GM18507 (cell line): ENCODE results near the gene TP53I11.
A peak's percentile ranks its signal among the peaks of the same experiment; 100 is the strongest.

Experiments
- DNase-seq: peaks from one replicate; pipeline ENCODE4 v3.0.0; 2011; ENCODE audit warnings: low read depth; ENCODE audit not compliant: insufficient read length; ENCODE audit errors: extremely low spot score
- FAIRE-seq: peaks from 2 replicates; lab custom pipeline; 2011; peaks lifted over from hg19 to GRCh38; lab: Jason Lieb, UNC

TP53I11 gene, protein sequence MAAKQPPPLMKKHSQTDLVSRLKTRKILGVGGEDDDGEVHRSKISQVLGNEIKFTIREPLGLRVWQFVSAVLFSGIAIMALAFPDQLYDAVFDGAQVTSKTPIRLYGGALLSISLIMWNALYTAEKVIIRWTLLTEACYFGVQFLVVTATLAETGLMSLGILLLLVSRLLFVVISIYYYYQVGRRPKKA

DNA sequence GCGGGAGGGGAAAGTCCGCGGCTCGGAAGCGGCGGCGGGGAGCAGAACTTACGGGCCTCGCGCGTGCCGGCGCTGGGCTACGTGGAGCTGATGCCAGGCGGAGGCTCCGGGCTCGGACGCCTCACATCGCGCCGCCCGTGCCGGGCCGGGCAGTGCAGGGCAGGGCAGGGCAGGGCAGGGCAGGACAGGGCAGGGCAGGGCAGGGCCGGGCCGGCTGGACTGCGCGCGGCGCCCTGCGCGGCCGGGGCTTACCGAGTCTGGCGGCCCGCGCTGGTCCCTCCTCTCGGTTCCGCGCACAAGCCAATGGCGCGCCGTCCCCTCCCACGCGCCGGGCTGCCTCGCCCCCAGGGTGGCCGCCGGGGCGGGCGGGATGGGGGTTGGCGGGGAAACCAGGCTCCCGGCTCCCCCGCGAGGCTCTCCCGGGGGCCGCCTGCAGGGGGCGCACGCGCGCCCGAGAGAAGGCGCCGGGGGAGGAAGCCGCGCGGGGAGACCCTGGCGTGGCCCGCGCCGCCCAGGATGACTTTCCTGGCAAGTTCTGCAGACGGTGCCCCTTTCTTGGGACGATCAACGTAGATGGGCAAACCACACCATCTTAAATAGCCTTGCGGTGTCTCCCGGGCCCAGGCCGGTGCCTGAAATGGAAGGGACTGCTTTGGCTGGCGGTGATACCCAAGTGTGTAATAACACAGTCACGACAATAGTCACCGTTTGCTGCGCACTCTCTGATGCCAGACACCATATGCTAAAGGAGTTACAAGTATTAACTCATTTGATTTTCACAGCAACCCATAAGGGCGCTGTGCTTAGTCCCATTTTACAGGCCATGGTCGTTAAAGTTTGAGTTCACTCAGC is at the start of gene TP53I11:
Gene TP53I11, minus strand, starts transcription at position 259 of the 852 bp plus-strand sequence. CDS start 12,548 bp downstream, outside the sequence.
- DNase-seq (peak; percentile 20), FAIRE-seq (no peak)

GRCh38 chr11:44999068-44999467 is 48.4 kb upstream of the TP53I11 start:
- FAIRE-seq (no peak), DNase-seq (no peak)

DNA sequence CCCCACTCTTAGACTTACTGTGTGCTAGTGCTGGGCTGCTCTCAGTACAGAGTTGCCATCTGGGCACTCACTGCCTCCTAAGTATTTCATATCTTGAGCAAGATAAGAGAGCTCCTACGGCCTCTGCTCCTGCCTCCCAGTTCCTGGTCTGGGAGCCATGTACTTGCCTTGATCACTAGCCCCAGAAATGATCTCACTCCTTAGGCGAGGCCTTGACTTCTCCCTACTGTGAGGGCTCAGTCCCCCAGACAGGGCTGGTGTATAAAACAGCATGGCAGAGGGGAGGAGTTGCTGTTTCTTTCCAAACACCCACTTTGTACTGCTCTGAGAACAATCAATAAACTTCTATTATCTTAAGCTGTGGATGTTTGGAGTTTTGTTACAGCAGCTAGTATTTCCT is 47.4 kb upstream of the TP53I11 start:
- DNase-seq (no peak), FAIRE-seq (no peak)

DNA sequence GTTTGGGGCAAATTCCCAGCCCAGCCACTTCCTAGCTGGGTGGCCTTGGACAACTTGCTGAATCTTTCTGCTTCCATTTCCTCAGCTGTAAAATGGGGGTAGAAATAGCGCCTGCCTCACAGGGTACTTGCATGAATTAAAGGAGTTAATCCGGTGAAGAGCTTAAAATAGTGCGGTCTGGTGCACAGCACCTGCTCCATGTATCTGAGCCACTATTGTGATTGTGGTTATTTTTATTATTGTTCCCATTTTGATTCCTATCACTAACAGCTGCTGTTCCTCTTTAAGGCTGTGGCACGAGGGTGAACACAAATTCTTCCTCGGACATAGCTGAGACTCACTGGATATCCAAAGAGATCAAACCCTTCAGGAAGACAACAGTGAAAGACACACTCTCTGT is 46.9 kb upstream of the TP53I11 start:
- DNase-seq, result no peak
- FAIRE-seq, result no peak

DNA sequence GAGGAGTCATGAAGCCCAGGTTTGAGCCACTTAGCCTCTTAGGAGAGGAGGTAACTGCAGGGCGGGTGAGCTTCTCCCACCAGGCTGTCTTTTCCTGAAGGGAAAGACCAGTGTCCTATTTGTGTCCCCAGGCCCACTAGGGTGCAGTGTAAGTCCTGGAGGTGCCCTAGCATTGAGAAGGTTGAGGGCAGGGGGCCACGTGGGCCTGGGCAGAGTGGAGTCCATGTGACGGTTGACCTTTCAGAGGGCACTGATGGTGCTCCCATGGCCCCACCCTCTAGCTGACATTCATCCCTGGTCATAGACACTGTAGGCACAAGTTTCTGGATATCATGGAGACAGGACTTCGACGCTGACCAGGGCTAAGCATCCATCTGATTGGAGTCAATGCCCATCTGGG is 44.1 kb upstream of the TP53I11 start:
- DNase-seq (no peak), FAIRE-seq (no peak)

GRCh38 chr11:44993971-44994704 is 43.5 kb upstream of the TP53I11 start:
- DNase-seq (no peak), FAIRE-seq (no peak)

DNA sequence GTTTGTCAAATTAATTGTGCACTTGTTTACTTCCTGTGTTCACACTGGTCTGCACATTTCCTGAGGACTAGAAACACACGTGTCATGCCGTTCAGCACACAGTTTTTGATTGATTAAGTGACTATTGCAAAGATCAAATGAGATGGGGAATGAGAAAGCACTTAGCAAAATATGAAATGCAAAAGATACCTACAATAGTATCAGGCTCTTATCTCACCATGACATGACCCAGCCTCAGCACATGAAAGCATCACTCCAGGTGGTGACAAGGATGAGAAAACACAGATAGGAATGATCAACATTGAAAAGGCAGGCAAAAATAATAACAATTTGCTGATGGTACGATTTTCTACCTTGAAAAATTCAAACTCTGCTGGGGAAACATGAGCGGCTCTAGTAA is 42.1 kb upstream of the TP53I11 start:
- FAIRE-seq (no peak), DNase-seq (no peak)

- DNase-seq (no peak), FAIRE-seq (no peak)
Observed at GRCh38 chr11:44992181-44992582, 41.5 kb upstream of the TP53I11 start.

GRCh38 chr11:44990665-44991064 is 40.0 kb upstream of the TP53I11 start:
- FAIRE-seq (no peak), DNase-seq (no peak)

DNA sequence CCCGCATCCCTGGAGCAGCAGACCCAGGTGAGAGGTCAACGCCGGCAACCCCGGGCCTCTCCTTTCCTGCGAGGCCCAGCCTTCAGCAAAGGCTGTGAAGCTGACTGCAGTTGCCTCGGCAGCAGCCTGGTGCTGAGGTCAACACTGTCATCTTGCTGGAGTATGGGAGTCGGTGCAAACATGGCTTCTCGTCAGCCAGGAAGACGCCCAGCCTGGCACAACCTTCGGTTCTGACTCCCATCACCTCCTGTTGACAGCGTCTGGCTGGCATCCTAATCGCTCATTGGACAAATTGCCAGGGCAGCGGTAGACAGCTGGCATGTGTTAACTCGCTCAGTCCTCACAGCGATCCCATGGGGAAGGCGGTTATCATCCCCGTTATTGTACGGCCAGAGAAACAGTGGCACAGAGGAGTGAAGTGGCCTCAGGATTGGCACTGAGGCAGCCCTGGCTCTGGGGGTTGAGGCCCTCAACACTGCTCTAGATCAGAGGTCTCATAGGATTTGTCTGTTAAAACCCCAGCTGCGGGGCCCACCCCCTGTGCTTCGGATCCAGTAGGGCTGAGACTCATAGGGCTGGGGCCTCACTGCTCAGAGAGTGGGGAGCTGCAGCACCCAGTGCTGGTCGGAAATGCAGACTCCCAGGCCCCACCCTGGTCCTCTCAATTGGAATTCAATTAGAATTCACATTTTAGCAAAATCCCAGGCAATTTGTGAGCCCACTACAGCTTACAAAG is 39.3 kb upstream of the TP53I11 start:
- no peak for DNase-seq
- no peak for FAIRE-seq

DNA sequence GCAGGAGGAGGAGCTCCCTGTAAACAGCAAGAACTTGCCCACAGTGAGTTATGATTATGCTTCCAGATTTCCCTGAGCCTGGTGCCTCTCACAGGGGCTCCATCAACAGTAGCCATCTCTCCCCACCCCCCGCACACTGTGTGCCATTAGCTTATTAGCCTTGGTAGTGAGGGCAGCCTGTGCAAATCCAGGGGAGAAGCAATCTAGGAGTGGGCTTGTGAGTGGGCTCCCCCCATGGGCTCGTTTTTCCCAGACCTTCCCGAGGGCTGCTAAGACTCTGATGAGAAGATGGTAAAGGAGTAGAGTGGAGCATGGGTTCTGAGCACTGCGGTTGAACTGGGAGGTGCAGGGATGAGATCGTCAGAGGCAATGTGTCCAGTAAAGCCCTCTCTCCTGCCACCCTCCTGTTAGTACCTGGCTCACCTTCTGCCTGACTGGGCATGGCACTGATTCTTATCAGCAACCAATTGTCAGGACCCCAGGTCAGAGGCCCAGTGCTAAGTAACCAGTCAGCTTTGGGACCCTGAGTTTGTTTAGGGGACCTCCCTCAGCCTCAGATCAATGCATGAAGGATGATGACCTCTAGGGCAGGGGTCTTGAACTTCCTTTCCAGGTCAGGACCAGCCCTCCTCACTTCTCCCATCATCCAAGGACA is 38.4 kb upstream of the TP53I11 start:
- FAIRE-seq, result no peak
- DNase-seq, result no peak

DNA sequence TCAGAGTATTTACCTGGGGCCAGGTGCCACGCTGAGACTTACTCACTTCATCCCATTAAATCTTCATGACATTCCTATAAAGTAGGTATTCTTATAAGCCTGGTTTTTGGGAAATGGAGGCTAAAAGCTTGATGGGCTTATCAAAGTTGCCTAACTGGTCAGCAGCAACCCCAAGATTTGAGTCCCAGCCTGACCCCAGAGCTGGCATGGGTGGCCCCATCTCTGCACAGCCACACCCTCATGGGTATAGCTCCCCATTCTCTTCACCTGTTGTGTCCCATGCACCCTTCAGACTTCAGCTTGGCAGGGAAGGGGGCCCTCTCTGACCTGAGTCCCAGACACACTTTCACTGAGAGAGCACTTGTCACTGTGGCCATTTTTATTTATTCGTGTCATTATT is 37.4 kb upstream of the TP53I11 start:
- DNase-seq, result no peak
- no peak for FAIRE-seq

- FAIRE-seq, result no peak
- no peak for DNase-seq
Observed at GRCh38 chr11:44987506-44987905, 36.8 kb upstream of the TP53I11 start.

- DNase-seq, result no peak
- no peak for FAIRE-seq
Observed at GRCh38 chr11:44986315-44986714, 35.6 kb upstream of the TP53I11 start.

GRCh38 chr11:44985721-44986120 is 35.0 kb upstream of the TP53I11 start:
- FAIRE-seq, result no peak
- DNase-seq, result no peak

GRCh38 chr11:44983786-44984185 is 33.1 kb upstream of the TP53I11 start:
- FAIRE-seq (no peak), DNase-seq (no peak)

GRCh38 chr11:44982496-44983062 is 31.9 kb upstream of the TP53I11 start:
- FAIRE-seq, result no peak
- DNase-seq, result no peak

- DNase-seq (no peak), FAIRE-seq (no peak)
Observed at GRCh38 chr11:44980533-44981427, 30.1 kb upstream of the TP53I11 start.
